ENCODE measurements around the gene PRDM16. TPM values are rescaled to one million over a fixed set of nuclear protein-coding genes. Genes with fewer than 3 reads are reported as not detected.

PRDM16 gene
- total RNA-seq, 4 donors from 2014 or later = 15.7 to 54.3 (median 27.6) TPM

DNA sequence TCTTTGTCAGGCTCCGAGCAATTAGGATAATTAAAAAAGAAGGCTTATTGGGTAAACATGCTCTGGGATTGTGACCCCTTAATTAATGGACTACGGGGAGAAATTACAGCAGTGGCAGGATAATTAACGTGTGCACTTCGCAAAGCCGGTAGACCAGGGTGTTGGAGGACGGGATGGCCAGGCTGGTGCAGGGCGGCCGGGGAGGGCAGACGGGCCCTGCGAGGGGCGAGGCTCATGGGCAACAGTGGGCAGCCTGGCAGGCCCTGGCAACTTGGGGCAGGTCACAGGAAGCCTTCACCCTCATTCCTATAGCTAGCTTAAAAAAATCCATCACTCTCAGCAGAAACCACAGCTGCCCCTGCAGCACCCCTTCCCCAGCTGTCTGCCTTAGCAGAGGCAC, 199.3 kb downstream of the PRDM16 start:
- no peak for DNase-seq
- Histone ChIP-seq H3K27me3 (no peaks in the 10 kb centered on the region), H3K4me3 (replicated peaks in 1 of 3) (no peak overlapping the region), H3K9me3 (no peaks in the 10 kb centered on the region), H3K36me3 (no peaks in the 10 kb centered on the region), H3K27ac (no peak overlapping the region), H3K4me1 (no peaks in the 10 kb centered on the region)
- TF ChIP-seq, protein P1, sequence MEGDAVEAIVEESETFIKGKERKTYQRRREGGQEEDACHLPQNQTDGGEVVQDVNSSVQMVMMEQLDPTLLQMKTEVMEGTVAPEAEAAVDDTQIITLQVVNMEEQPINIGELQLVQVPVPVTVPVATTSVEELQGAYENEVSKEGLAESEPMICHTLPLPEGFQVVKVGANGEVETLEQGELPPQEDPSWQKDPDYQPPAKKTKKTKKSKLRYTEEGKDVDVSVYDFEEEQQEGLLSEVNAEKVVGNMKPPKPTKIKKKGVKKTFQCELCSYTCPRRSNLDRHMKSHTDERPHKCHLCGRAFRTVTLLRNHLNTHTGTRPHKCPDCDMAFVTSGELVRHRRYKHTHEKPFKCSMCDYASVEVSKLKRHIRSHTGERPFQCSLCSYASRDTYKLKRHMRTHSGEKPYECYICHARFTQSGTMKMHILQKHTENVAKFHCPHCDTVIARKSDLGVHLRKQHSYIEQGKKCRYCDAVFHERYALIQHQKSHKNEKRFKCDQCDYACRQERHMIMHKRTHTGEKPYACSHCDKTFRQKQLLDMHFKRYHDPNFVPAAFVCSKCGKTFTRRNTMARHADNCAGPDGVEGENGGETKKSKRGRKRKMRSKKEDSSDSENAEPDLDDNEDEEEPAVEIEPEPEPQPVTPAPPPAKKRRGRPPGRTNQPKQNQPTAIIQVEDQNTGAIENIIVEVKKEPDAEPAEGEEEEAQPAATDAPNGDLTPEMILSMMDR (IDR thresholded peaks at IDR 0.05) = no peak
- TF ChIP-seq POLR2A (IDR thresholded peaks at IDR 0.05) = no peak
- 90% methylated on average over 11 of the region's 11 CpGs for WGBS, 2 donors
- intact Hi-C loops (cut with DNase I) = no loop called here

DNA sequence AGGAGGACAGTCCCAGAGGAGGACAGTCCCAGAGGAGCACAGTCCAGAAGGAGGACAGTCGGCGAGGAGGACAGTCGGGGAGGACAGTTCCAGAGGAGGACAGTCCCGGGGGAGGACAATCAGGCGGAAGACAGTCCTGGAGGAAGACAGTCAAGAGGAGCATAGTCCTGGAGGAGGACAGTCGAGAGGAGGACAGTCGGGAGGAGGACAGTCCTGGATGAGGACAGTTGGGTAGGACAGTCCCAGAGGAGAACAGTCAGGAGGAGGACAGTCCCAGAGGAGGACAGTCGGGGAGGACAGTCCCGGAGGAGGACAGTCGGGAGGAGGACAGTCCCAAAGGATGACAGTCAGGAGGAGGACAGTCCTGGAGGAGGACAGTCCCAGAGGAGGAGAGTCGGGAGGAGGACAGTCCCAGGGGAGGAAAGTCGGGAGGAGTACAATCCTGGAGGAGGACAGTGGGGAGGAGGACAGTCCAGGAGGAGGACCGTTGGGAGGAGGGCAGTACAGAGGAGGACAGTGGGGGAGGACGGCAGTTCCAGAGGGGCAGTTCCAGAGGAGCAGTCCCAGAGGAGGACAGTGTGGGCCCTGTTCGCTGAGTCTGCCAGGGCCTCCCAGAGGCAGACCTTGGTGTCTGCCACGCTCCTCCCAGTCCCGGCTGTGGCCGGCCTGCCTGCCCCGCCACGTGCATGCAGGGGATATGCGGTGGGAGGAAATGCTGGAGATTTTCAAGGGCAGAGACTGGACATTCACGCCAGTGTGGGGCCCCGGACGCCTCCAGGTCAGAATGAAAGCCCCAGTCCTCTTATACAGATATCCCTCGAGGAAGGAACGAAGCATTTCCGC, 201.6 kb downstream of the PRDM16 start:
- Histone ChIP-seq H3K4me3 (replicated peaks in 1 of 3) (no peak overlapping the region), H3K36me3 (no peaks in the 10 kb centered on the region), H3K9me3 (no peaks in the 10 kb centered on the region), H3K27me3 (no peaks in the 10 kb centered on the region), H3K4me1 (peaks cover 6 to 9% of the 10 kb centered on the region in 2 donors), H3K27ac (no peak overlapping the region)
- DNase-seq = no peak
- no peak for TF ChIP-seq POLR2A (IDR thresholded peaks at IDR 0.05)
- TF ChIP-seq, protein P1 (IDR thresholded peaks at IDR 0.05) = no peak
- intact Hi-C loops (cut with DNase I) = no loop called here
- WGBS, 2 donors = 81 to 88% methylated on average over 18 to 27 of the region's 27 CpGs

DNA sequence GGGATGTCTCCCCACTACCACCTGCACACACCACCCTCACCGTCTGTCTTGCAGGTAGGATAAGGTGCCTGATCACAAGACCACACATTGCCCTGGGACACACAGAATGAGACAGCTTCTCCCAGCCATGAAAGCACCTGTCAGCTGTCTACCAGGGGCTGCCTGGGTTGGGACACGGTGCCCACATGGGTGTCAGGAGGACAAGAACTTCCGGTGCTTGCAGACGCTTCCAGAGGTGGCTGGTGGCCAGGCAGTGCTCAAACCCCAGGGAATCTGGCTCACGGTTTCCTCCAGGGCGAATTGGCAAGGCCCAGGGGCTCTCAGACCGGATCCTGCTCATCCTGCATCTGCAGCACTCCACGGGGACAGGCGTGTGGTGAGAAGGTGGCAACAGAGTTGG, 202.9 kb downstream of the PRDM16 start:
- 59 to 65% methylated on average over 4 to 9 of the region's 9 CpGs for WGBS, 2 donors
- no peaks in the 10 kb centered on the region for H3K27me3 ChIP-seq
- intact Hi-C loops (cut with DNase I) = no loop called here
- H3K4me3 ChIP-seq (replicated peaks in 1 of 3) = no peak overlapping the region
- H3K9me3 ChIP-seq = no peaks in the 10 kb centered on the region
- TF ChIP-seq, protein P1 (IDR thresholded peaks at IDR 0.05) = no peak
- no peak for TF ChIP-seq POLR2A (IDR thresholded peaks at IDR 0.05)
- peaks cover 16 to 21% of the 10 kb centered on the region in 2 donors for H3K4me1 ChIP-seq
- H3K36me3 ChIP-seq = no peaks in the 10 kb centered on the region
- DNase-seq = peak; percentile 37 to 49
- no peak overlapping the region for H3K27ac ChIP-seq

DNA sequence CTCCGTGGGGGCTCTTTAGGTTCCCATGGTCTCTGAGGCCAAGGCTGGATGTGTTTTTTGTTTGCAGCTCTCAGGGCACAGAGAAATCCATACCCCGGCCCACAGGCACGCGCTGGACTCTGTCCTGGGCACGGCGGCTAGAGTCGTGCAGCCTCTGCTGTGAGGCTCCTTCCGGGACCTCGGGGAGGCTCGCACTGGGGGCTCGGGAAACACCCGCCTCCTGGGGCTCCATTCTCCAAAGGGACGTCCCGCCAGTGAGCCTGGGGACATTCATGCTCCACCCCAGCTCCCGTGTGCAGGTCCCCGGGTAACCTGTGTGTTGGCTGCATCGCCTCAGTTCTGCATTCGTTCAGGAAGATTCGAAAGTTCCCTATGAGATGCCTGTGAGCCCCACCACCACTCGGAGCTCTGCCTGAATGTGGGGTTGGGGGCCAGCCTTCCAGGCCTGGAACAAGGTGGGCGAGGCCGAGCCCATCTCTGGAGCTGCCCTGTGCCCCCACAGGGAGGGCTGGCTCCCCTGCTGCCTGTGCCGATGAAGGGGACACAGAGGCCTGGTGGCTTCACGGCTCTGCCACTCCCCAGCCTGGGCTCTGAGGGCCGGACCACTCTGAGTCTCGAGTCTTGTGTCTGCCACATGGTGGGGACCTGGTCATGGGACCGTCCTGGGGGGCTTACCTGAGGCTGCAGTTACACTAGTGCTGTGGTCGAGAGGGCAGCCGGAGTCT, 203.5 kb downstream of the PRDM16 start:
- H3K27ac ChIP-seq = no peak overlapping the region
- DNase-seq = no peak
- peaks cover 21 to 28% of the 10 kb centered on the region in 2 donors for H3K4me1 ChIP-seq
- TF ChIP-seq, protein P1 (IDR thresholded peaks at IDR 0.05) = no peak
- TF ChIP-seq POLR2A (IDR thresholded peaks at IDR 0.05) = no peak
- H3K36me3 ChIP-seq = no peaks in the 10 kb centered on the region
- H3K9me3 ChIP-seq = no peaks in the 10 kb centered on the region
- intact Hi-C loops (cut with DNase I) = no loop called here
- no peak overlapping the region for H3K4me3 ChIP-seq (replicated peaks in 1 of 3)
- no peaks in the 10 kb centered on the region for H3K27me3 ChIP-seq
- 90 to 96% methylated on average over 9 to 29 of the region's 29 CpGs for WGBS, 2 donors

DNA sequence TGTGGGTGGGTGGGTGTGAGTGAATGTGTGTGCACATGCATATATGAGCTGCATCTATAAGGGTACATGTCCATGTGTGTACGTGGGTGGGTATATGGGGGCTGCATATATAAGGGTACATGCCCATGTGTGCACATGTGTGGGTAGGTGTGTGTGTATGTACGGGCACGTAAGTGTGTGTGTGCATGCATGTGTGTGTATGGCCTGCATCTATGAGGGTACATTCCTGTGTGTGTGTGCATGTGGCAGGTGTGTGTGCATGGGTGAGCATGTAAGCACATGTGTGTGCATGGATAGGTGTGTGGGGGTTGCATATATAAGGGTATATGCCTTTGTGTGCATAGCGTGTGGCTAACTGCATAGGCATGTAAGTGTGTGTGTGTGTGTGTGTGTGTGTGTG, 204.4 kb downstream of the PRDM16 start:
- WGBS, 2 donors = 95 to 97% methylated on average over 4 of the region's 4 CpGs
- Histone ChIP-seq H3K4me3 (replicated peaks in 1 of 3) (no peak overlapping the region), H3K27ac (no peak overlapping the region), H3K36me3 (no peaks in the 10 kb centered on the region), H3K27me3 (no peaks in the 10 kb centered on the region), H3K9me3 (no peaks in the 10 kb centered on the region), H3K4me1 (peaks cover 30 to 37% of the 10 kb centered on the region in 2 donors)
- TF ChIP-seq, protein P1 (IDR thresholded peaks at IDR 0.05) = no peak
- no peak for TF ChIP-seq POLR2A (IDR thresholded peaks at IDR 0.05)
- DNase-seq = no peak
- intact Hi-C loops (cut with DNase I) = no loop called here

Measured in thyroid gland (tissue), 4 donors.